Breast epithelium (tissue), 3 donors: ENCODE measurements around the gene SELENOM.
"Not testable (repeated sequence)": the region's sequence is repeated elsewhere in the genome, so short reads cannot be mapped to it uniquely, and the experiment has no call there.

Experiments
- POLR2A ChIP-seq: fragments of 450-650 bp; IDR thresholded peaks from one replicate; pipeline ENCODE4 v1.6.1; 2016; ENCODE audit warnings: antibody characterized with exemption, mild to moderate bottlenecking, moderate library complexity
- POLR2AphosphoS5 ChIP-seq, 3 donors: sonication (generic); formaldehyde crosslinking; IDR thresholded peaks; one replicate each; pipeline ENCODE4 v1.6.1; 2017; ENCODE audit warnings: antibody characterized with exemption in 3 of 3
- TF ChIP-seq, protein P1 (sequence below), 3 donors: fragments of 450-650 bp; IDR thresholded peaks; one replicate each; pipeline ENCODE4 v1.5.1; 2016 to 2017; ENCODE audit warnings: antibody characterized with exemption in 3 of 3, mild to moderate bottlenecking in 3 of 3, moderate library complexity in 3 of 3

DNA sequence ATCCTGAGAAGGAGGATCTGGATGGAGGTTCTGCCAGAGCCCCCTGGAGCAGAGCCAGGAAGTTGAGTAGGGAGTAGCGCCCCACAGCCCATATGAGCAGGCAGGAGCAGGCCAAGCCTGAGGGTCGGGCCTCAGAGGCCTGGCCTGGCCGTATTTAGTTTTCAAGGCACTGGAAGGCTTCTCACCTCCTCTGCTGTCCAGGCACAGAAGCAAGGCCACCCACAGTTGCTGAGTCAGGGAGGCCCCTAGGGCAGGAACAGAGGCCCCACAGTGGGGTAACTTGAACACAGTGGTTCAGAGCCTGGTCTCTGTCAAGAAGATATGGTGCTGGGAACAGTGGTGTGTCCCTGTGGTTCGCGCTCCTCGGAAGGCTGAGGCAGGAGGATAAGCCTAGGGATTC is 47.7 kb downstream of the SELENOM start:
- TF ChIP-seq, protein P1, sequence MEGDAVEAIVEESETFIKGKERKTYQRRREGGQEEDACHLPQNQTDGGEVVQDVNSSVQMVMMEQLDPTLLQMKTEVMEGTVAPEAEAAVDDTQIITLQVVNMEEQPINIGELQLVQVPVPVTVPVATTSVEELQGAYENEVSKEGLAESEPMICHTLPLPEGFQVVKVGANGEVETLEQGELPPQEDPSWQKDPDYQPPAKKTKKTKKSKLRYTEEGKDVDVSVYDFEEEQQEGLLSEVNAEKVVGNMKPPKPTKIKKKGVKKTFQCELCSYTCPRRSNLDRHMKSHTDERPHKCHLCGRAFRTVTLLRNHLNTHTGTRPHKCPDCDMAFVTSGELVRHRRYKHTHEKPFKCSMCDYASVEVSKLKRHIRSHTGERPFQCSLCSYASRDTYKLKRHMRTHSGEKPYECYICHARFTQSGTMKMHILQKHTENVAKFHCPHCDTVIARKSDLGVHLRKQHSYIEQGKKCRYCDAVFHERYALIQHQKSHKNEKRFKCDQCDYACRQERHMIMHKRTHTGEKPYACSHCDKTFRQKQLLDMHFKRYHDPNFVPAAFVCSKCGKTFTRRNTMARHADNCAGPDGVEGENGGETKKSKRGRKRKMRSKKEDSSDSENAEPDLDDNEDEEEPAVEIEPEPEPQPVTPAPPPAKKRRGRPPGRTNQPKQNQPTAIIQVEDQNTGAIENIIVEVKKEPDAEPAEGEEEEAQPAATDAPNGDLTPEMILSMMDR (IDR thresholded peaks at IDR 0.05): not testable (repeated sequence)
- not testable (repeated sequence) for TF ChIP-seq POLR2A; POLR2AphosphoS5 (IDR thresholded peaks at IDR 0.05)
